Panc1 (cell line): ENCODE measurements around the gene TMPRSS6. TPM values are rescaled to one million over a fixed set of nuclear protein-coding genes. Genes with fewer than 3 reads are reported as not detected.

Experiments used
- total RNA-seq: library from RNA; stranded (reverse); gene quantifications from one replicate; pipeline ENCODE4 v1.2.1, GENCODE V29; 2021; ENCODE audit not compliant: unreplicated experiment

Gene TMPRSS6
- total RNA-seq, 1 experiment from 2014 or later, result not detected

Other genes with a start within 250 kb of the TMPRSS6 start
- gene NCF4, start 248.7 kb downstream of the TMPRSS6 start, total RNA-seq, result not detected
- not detected for gene CSF2RB, start 196.1 kb downstream of the TMPRSS6 start, total RNA-seq
- gene TST, start 90.3 kb downstream of the TMPRSS6 start, total RNA-seq, result 15.9 TPM
- gene MPST, start 90.0 kb downstream of the TMPRSS6 start, total RNA-seq, result 31.4 TPM
- gene KCTD17, start 58.0 kb downstream of the TMPRSS6 start, total RNA-seq, result 32.7 TPM
- 1.0 TPM for gene IL2RB, start 40.2 kb upstream of the TMPRSS6 start, total RNA-seq
- 25.0 TPM for gene C1QTNF6, start 78.5 kb upstream of the TMPRSS6 start, total RNA-seq
- 0.08 TPM for gene SSTR3, start 102.8 kb upstream of the TMPRSS6 start, total RNA-seq
- gene RAC2, start 134.6 kb upstream of the TMPRSS6 start, total RNA-seq, result 1.5 TPM
- 1.3 TPM for gene CYTH4, start 172.8 kb upstream of the TMPRSS6 start, total RNA-seq